Spleen (tissue), 7 donors: ENCODE measurements around the gene RASSF4.

Experiments
- POLR2A ChIP-seq, 3 donors: fragments of 450-650 bp; IDR thresholded peaks; one replicate each; pipeline ENCODE4 v1.5.1; 2017; ENCODE audit warnings: antibody characterized with exemption in 3 of 3, mild to moderate bottlenecking in 1 of 3
- TF ChIP-seq, protein P1 (sequence below), 11 experiments: fragments of 200-600 bp in 7 of 11; fragments of 450-650 bp in 4 of 11; sonication (generic) in 4 of 11; IDR thresholded peaks in 8 of 11; conservative IDR thresholded peaks in 3 of 11; 1 replicate in 7 of 11; 2 replicates in 4 of 11; pipeline versions ENCODE4 v1.4.0 to v1.8.0; 2016 to 2021; ENCODE audit warnings: antibody characterized with exemption in 11 of 11, inconsistent platforms in 4 of 11, mild to moderate bottlenecking in 1 of 11
- donor health status: DM: no; HTN: no; CAD: no; lungs with moderate emphysema.
- donor health status: DM: no; HTN: no; CAD: no.
- donor health status: DM: no; HTN: no; CAD: no.

DNA sequence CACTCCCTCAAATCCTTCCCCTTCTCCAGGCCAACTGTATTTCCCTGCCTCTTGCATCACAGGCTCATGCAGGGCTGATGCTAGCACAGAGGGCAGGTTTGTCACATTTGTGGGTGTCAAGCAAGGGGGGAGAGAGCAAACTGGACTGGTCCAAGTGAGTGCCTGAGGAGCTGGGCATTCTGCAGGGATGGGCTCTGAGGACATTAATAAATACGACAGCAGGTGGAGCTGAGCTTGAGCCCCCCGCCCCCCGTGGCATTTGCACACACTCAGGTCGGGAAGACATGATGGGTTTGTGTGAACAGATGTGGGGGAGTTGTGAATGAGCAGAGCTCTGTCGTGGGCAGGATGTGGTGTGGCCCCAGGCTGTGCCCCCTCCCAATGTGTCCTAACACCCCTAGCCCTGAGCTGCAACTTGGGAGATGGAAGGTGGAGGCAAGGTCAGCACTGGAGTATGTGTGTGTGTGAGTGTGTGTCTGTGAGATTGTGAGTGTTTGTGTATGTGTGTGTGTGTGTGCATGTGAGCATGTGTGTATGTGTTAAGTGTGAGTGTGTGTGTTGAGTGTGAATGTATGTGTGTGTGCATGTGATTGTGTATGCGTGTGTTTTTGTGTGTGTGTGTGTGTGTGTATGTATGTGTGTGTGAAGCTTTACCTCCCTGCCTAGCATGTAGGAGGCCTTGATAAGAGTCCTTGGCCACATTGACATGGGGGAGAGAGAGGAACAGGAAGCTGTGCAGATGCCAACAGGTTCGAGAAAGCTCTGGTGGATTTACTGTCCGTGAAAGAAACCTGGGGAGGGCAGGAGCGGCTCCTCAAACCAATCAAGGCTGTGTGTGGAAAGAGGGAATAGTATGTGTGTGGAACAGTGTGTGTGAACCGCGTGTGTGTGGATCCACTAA lies 9.1 kb downstream of the RASSF4 start:
- TF ChIP-seq, protein P1, sequence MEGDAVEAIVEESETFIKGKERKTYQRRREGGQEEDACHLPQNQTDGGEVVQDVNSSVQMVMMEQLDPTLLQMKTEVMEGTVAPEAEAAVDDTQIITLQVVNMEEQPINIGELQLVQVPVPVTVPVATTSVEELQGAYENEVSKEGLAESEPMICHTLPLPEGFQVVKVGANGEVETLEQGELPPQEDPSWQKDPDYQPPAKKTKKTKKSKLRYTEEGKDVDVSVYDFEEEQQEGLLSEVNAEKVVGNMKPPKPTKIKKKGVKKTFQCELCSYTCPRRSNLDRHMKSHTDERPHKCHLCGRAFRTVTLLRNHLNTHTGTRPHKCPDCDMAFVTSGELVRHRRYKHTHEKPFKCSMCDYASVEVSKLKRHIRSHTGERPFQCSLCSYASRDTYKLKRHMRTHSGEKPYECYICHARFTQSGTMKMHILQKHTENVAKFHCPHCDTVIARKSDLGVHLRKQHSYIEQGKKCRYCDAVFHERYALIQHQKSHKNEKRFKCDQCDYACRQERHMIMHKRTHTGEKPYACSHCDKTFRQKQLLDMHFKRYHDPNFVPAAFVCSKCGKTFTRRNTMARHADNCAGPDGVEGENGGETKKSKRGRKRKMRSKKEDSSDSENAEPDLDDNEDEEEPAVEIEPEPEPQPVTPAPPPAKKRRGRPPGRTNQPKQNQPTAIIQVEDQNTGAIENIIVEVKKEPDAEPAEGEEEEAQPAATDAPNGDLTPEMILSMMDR (IDR thresholded peaks at IDR 0.05 in 8 of 11, conservative IDR thresholded peaks at IDR 0.05 in 3 of 11): no peak
- no peak for TF ChIP-seq POLR2A (IDR thresholded peaks at IDR 0.05)
